GM12878 (cell line): ENCODE measurements around the gene IMPG2. TPM values are rescaled to one million over a fixed set of nuclear protein-coding genes. Genes with fewer than 3 reads are reported as not detected.

Experiments
- ATAC-seq: fragments of 200-7000 bp; cut with Tn5 transposase; 3 replicates; pipeline ENCODE4 v1.9.1; 2020; ENCODE audit warnings: mild to moderate bottlenecking, moderate library complexity
- BruUV-seq: library from RNA; stranded (reverse); fragments of 400-500 nt; replicated peaks from 2 replicates; lab custom pipeline; 2021; lab: Mats Ljungman, UMichigan
- CTCF ChIA-PET: fragments of 300-600 bp; sonication (Branson Sonifier 250); formaldehyde crosslinking; extraction: SDS; loops from one replicate; lab custom pipeline; 2021; ENCODE audit warnings: inconsistent platforms; lab: Yijun Ruan, JAX
- POLR2A ChIA-PET: fragments of 350-600 bp; formaldehyde crosslinking; extraction: SDS; loops from one replicate; lab custom pipeline; 2021; ENCODE audit warnings: inconsistent platforms; lab: Charles Lee
- RAD21 ChIA-PET: fragments of 300-600 bp; sonication (Branson Sonifier 250); formaldehyde crosslinking; loops from one replicate; lab custom pipeline; 2023; ENCODE audit warnings: antibody characterized with exemption; ENCODE audit not compliant: unreplicated experiment; lab: Charles Lee
- SMC1A ChIA-PET: fragments of 300-600 bp; sonication (Branson Sonifier 250); formaldehyde crosslinking; loops from one replicate; lab custom pipeline; 2023; ENCODE audit not compliant: unreplicated experiment, uncharacterized antibody; lab: Charles Lee
- DNase-seq: peaks from one replicate; pipeline ENCODE4 v3.0.0-alpha.2; 2011; ENCODE audit warnings: low read depth, low spot score
- FAIRE-seq: peaks from 3 replicates; lab custom pipeline; 2011; peaks lifted over from hg19 to GRCh38; lab: Jason Lieb, UNC
- H2AFZ ChIP-seq: 2 replicates; pipeline ENCODE4 v1.6.0; 2011; ENCODE audit warnings: low read depth, low read length, control low read depth; ENCODE audit not compliant: control insufficient read depth
- H3K27ac ChIP-seq: 2 replicates; pipeline ENCODE4 v1.5.1; 2011; ENCODE audit warnings: control low read depth; ENCODE audit not compliant: control insufficient read depth, insufficient read depth
- H3K27me3 ChIP-seq, 2 experiments: replicated peaks in 1 of 2; 2 replicates each; pipeline versions ENCODE4 v1.6.0 to v1.6.1; 2011; ENCODE audit warnings: low read length in 1 of 2; ENCODE audit not compliant: control insufficient read depth in 2 of 2, insufficient read depth in 2 of 2
- H3K36me3 ChIP-seq, 2 experiments: 2 replicates each; pipeline ENCODE4 v1.5.1; 2011; ENCODE audit warnings: low read length in 1 of 2; ENCODE audit not compliant: control insufficient read depth in 2 of 2, insufficient read depth in 2 of 2
- H3K4me1 ChIP-seq: 2 replicates; pipeline ENCODE4 v1.6.1; 2011; ENCODE audit warnings: mild to moderate bottlenecking, low read length, moderate library complexity, mixed read lengths; ENCODE audit not compliant: control insufficient read depth, insufficient read depth
- H3K4me2 ChIP-seq: 2 replicates; pipeline ENCODE4 v1.6.0; 2011; ENCODE audit warnings: control low read depth; ENCODE audit not compliant: control insufficient read depth, insufficient read depth
- H3K4me3 ChIP-seq: fragments of 200-600 bp; sonication (generic); 2 replicates; pipeline ENCODE4 v1.5.1; 2016
- H3K79me2 ChIP-seq: 2 replicates; pipeline ENCODE4 v1.6.0; 2011; ENCODE audit warnings: low read length; ENCODE audit not compliant: control insufficient read depth, insufficient read depth
- H3K9ac ChIP-seq: 2 replicates; pipeline ENCODE4 v1.8.0; 2011; ENCODE audit warnings: low read length, control low read depth, mixed read lengths; ENCODE audit not compliant: control insufficient read depth, insufficient read depth
- H3K9me3 ChIP-seq: replicated peaks from 3 replicates; pipeline ENCODE4 v1.5.1; 2011; ENCODE audit warnings: mild to moderate bottlenecking, low read length; ENCODE audit not compliant: control insufficient read depth, insufficient read depth
- H4K20me1 ChIP-seq: 2 replicates; pipeline ENCODE4 v1.6.0; 2011; ENCODE audit not compliant: control insufficient read depth, insufficient read depth
- BMI1 ChIP-seq: fragments of 450-650 bp; IDR thresholded peaks from 2 replicates; pipeline ENCODE4 v1.6.1; 2016; ENCODE audit warnings: mild to moderate bottlenecking, moderate library complexity, borderline replicate concordance
- CREB1 ChIP-seq: IDR thresholded peaks from 2 replicates; pipeline ENCODE4 v1.6.1; 2012; ENCODE audit warnings: low read depth, mild to moderate bottlenecking, inconsistent platforms
- HCFC1 ChIP-seq: fragments of 150-350 bp; IDR thresholded peaks from 2 replicates; pipeline ENCODE4 v1.6.1; 2014; ENCODE audit warnings: low read length
- MXI1 ChIP-seq: fragments of 150-350 bp; IDR thresholded peaks from 2 replicates; pipeline ENCODE4 v1.6.1; 2011; ENCODE audit warnings: low read depth, mild to moderate bottlenecking, inconsistent platforms, low read length, improper control_type of control experiment
- NFYB ChIP-seq: IDR thresholded peaks from 2 replicates; pipeline ENCODE4 v1.6.1; 2011; ENCODE audit warnings: low read depth, mild to moderate bottlenecking, low read length, improper control_type of control experiment, moderate library complexity; ENCODE audit not compliant: insufficient read depth
- NRF1 ChIP-seq: conservative IDR thresholded peaks from 2 replicates; pipeline ENCODE4 v1.6.1; 2011; ENCODE audit warnings: mild to moderate bottlenecking, low read depth, low read length, improper control_type of control experiment
- PAX8 ChIP-seq: fragments of 450-650 bp; IDR thresholded peaks from 2 replicates; pipeline ENCODE4 v1.6.1; 2017; ENCODE audit warnings: mild to moderate bottlenecking, moderate library complexity
- RB1 ChIP-seq: fragments of 450-650 bp; formaldehyde crosslinking; IDR thresholded peaks from 2 replicates; pipeline ENCODE4 v1.6.1; 2017; ENCODE audit warnings: mild to moderate bottlenecking, borderline replicate concordance
- TAF1 ChIP-seq: IDR thresholded peaks from 2 replicates; pipeline ENCODE4 v1.6.1; 2011; ENCODE audit warnings: mild to moderate bottlenecking, low read depth, low read length, borderline replicate concordance
- ZNF384 ChIP-seq: IDR thresholded peaks from 2 replicates; pipeline ENCODE4 v1.6.1; 2012; ENCODE audit warnings: low read depth, mild to moderate bottlenecking, low read length, improper control_type of control experiment, borderline replicate concordance
- in situ Hi-C: fragments of 300-500 bp; cut with MboI; formaldehyde crosslinking; loops from 9 replicates; pipeline ENCODE4 v1.14.3; 2018; ENCODE audit warnings: mixed read lengths
- intact Hi-C: fragments of 100-400 bp; cut with micrococcal nuclease; formaldehyde crosslinking; loops from one replicate; pipeline ENCODE4 v1.14.2; 2022; ENCODE audit not compliant: unreplicated experiment
- polyA plus RNA-seq, 11 experiments: library from polyadenylated mRNA; depleted of rRNA in 4 of 11; unstranded in 6 of 11; stranded (reverse) in 5 of 11; fragments of >200 nt; fragmentation: Nextera tagmentation in 4 of 11; fragmentation: Illumina TruSeq in 1 of 11; extraction: Ambion mirVana in 4 of 11; extraction: Trizol in 1 of 11; gene quantifications; 1 replicate in 1 of 11; 2 replicates in 10 of 11; pipeline versions ENCODE4 v1.2.1 to v1.2.3, GENCODE V29; 2011 to 2016; ENCODE audit warnings: inconsistent platforms in 2 of 11, missing spikeins in 2 of 11, low read depth in 1 of 11
- total RNA-seq, 4 experiments: library from RNA; depleted of rRNA in 3 of 4; stranded (reverse); fragments of >200 nt in 3 of 4; fragmentation: Illumina TruSeq in 1 of 4; extraction: Trizol in 1 of 4; gene quantifications; 2 replicates each; pipeline versions ENCODE4 v1.2.1 to v1.2.3, GENCODE V29; 2013 to 2021
- TF ChIP-seq, protein P1 (sequence below): IDR thresholded peaks from 2 replicates; pipeline ENCODE4 v1.6.1; 2011; ENCODE audit warnings: low read depth, mild to moderate bottlenecking, low read length, moderate library complexity, borderline replicate concordance; ENCODE audit errors: extremely low read depth
- TF ChIP-seq, protein P2 (sequence below): IDR thresholded peaks from 2 replicates; pipeline ENCODE4 v1.6.1; 2011; ENCODE audit warnings: borderline replicate concordance, low read depth, mild to moderate bottlenecking, moderate library complexity, low read length; ENCODE audit not compliant: insufficient read depth, poor library complexity, severe bottlenecking
- TF ChIP-seq, protein P3 (sequence below): fragments of 450-650 bp; formaldehyde crosslinking; IDR thresholded peaks from 2 replicates; pipeline ENCODE4 v1.4.0; 2022; ENCODE audit warnings: mild to moderate bottlenecking, moderate library complexity

IMPG2 gene
- total and polyA plus RNA-seq, 10 of the 15 experiments (the other 5 are each of a cell fraction or from before 2014, with no cell fraction given) = under 0.01 to 0.17 (median 0.10) TPM; not detected in 3

DNA sequence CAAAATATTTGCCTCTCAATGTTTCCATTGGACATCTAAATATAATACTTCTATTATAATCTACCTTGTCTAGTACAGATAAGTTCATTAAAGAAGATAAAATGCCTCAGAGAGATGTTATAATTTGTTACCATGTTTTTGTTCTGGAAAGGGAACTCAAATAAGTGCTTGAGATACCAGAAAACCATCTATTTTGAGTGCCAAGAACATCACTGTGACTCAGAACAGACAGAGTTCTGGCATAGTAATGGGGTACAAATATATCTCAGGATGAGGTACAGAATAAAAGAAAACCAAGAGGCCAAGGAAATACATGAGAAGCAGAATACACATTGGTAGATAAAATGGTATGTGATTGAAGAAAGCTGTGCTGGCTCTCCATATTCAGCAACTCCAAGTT is 58.9 kb downstream of the IMPG2 start:
- H3K4me3 ChIP-seq = no peak overlapping the region
- ChIA-PET POLR2A (no interaction called here), SMC1A (no interaction called here), CTCF (interaction anchor here (1.6 kb wide), 1 partner anchor 11 kb away, joined by 4 read pairs; no protein-coding TSS in a partner anchor), RAD21 (interaction anchor here (0.6 kb wide), 1 partner anchor 131 kb away, joined by 3 read pairs; no protein-coding TSS in a partner anchor)
- ATAC-seq = no peak
- no TSS peak for BruUV-seq
- H3K4me2 ChIP-seq = no peak overlapping the region
- no peaks in the 10 kb centered on the region for H3K9me3 ChIP-seq
- no peaks in the 10 kb centered on the region for H3K79me2 ChIP-seq
- DNase-seq = no peak
- no peak overlapping the region for H3K27ac ChIP-seq
- no peaks in the 10 kb centered on the region for H3K36me3 ChIP-seq
- intact Hi-C loops = no loop called here
- H3K4me1 ChIP-seq = no peaks in the 10 kb centered on the region
- FAIRE-seq = no peak
- H3K9ac ChIP-seq = no peak overlapping the region
- TF ChIP-seq, protein P1, sequence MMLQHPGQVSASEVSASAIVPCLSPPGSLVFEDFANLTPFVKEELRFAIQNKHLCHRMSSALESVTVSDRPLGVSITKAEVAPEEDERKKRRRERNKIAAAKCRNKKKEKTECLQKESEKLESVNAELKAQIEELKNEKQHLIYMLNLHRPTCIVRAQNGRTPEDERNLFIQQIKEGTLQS = no peak
- TF ChIP-seq RB1 (no peak), BMI1 (no peak), HCFC1 (no peak), MXI1 (no peak), PAX8 (no peak), ZNF384 (no peak), NFYB (no peak), NRF1 (no peak), TAF1 (no peak), CREB1 (no peak)
- TF ChIP-seq, protein P2, sequence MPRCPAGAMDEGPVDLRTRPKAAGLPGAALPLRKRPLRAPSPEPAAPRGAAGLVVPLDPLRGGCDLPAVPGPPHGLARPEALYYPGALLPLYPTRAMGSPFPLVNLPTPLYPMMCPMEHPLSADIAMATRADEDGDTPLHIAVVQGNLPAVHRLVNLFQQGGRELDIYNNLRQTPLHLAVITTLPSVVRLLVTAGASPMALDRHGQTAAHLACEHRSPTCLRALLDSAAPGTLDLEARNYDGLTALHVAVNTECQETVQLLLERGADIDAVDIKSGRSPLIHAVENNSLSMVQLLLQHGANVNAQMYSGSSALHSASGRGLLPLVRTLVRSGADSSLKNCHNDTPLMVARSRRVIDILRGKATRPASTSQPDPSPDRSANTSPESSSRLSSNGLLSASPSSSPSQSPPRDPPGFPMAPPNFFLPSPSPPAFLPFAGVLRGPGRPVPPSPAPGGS = no peak
- TF ChIP-seq, protein P3, sequence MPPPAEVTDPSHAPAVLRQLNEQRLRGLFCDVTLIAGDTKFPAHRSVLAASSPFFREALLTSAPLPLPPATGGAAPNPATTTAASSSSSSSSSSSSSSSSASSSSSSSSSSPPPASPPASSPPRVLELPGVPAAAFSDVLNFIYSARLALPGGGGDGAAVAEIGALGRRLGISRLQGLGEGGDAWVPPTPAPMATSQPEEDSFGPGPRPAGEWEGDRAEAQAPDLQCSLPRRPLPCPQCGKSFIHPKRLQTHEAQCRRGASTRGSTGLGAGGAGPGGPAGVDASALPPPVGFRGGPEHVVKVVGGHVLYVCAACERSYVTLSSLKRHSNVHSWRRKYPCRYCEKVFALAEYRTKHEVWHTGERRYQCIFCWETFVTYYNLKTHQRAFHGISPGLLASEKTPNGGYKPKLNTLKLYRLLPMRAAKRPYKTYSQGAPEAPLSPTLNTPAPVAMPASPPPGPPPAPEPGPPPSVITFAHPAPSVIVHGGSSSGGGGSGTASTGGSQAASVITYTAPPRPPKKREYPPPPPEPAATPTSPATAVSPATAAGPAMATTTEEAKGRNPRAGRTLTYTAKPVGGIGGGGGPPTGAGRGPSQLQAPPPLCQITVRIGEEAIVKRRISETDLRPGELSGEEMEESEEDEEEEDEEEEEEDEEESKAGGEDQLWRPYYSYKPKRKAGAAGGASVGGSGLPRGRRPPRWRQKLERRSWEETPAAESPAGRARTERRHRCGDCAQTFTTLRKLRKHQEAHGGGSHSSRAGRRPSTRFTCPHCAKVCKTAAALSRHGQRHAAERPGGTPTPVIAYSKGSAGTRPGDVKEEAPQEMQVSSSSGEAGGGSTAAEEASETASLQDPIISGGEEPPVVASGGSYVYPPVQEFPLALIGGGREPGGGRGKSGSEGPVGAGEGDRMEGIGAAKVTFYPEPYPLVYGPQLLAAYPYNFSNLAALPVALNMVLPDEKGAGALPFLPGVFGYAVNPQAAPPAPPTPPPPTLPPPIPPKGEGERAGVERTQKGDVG (CRISPR knock-in tag) = no peak
- no peaks in the 10 kb centered on the region for H4K20me1 ChIP-seq
- in situ Hi-C loops = no loop called here
- no peaks in the 10 kb centered on the region for H3K27me3 ChIP-seq
- H2AFZ ChIP-seq = no peak overlapping the region
